ENCODE results near the gene TK2. TPM values are rescaled to one million over a fixed set of nuclear protein-coding genes. Genes with fewer than 3 reads are reported as not detected.
"Not testable (repeated sequence)": the region's sequence is repeated elsewhere in the genome, so short reads cannot be mapped to it uniquely, and the experiment has no call there.

Gene TK2
- total RNA-seq, 2 experiments from 2014 or later: 13.4 to 13.9 TPM

GRCh38 chr16:66521951-66522771, 27.8 kb downstream of the TK2 start:
- H3K4me1 Mint-ChIP-seq: peaks cover 95% of the 10 kb centered on the region

DNA sequence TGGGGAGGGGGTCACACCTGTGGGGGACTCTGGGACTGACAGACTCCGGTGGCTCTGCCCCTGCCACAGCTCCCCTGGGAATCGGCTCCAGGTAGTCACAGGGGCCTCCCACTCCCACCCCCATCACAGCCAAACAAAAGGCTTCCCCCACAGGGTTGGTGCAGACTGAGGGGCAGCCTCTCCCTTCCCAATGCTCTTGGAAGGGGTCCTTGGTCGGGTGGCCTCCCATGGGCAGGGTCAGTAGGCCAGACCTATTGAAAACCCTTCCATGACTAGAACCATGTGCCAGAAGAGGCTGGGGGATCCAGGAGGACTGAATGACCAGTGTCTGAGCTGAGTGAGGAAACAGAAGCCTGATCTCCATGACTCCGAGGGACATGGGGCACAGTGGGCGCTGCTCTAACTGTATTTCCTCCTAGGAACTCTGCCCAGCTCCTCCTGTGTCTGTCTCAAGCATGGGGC, 28.6 kb downstream of the TK2 start:
- peaks cover 27% of the 10 kb centered on the region for H3K36me3 Mint-ChIP-seq (ENCODE audit: low read depth)
- H3K4me3 Mint-ChIP-seq: peak overlapping the region; percentile 64
- H3K4me1 Mint-ChIP-seq: peaks cover 96% of the 10 kb centered on the region
- H3K27ac Mint-ChIP-seq: peak overlapping the region; percentile 95
- no peak for DNase-seq
- CTCF ChIA-PET: interaction anchor here (0.9 to 4.0 kb wide), 7 partner anchors 16 to 87 kb away, joined by 3 to 36 read pairs (median 4); partner anchors contain the start of gene CKLF
- H3K27me3 Mint-ChIP-seq: no peaks in the 10 kb centered on the region
- H3K9me3 Mint-ChIP-seq: no peaks in the 10 kb centered on the region
- POLR2A ChIA-PET: interaction anchor here (1.0 to 11.0 kb wide), 11 partner anchors 11 to 497 kb away, joined by 3 to 286 read pairs (median 7); partner anchors contain the start of genes CKLF, CMTM3 and TK2

More at GRCh38 chr16:66521951-66522771, 27.8 kb downstream of the TK2 start:
- peak overlapping the region; percentile 95 for H3K27ac Mint-ChIP-seq
- ChIA-PET POLR2A (interaction anchor here (0.7 to 11.0 kb wide), 21 partner anchors 9 to 496 kb away, joined by 3 to 286 read pairs (median 4); partner anchors contain the start of genes CKLF, CMTM3, NAE1 and TK2), CTCF (interaction anchor here (0.9 to 4.0 kb wide), 14 partner anchors 10 to 115 kb away, joined by 3 to 36 read pairs (median 4); partner anchors contain the start of gene CKLF)
- DNase-seq: peak; percentile 97
- H3K4me3 Mint-ChIP-seq: peak overlapping the region; percentile 64
- H3K27me3 Mint-ChIP-seq: no peaks in the 10 kb centered on the region
- H3K36me3 Mint-ChIP-seq (ENCODE audit: low read depth): peaks cover 24% of the 10 kb centered on the region
- no peaks in the 10 kb centered on the region for H3K9me3 Mint-ChIP-seq

DNA sequence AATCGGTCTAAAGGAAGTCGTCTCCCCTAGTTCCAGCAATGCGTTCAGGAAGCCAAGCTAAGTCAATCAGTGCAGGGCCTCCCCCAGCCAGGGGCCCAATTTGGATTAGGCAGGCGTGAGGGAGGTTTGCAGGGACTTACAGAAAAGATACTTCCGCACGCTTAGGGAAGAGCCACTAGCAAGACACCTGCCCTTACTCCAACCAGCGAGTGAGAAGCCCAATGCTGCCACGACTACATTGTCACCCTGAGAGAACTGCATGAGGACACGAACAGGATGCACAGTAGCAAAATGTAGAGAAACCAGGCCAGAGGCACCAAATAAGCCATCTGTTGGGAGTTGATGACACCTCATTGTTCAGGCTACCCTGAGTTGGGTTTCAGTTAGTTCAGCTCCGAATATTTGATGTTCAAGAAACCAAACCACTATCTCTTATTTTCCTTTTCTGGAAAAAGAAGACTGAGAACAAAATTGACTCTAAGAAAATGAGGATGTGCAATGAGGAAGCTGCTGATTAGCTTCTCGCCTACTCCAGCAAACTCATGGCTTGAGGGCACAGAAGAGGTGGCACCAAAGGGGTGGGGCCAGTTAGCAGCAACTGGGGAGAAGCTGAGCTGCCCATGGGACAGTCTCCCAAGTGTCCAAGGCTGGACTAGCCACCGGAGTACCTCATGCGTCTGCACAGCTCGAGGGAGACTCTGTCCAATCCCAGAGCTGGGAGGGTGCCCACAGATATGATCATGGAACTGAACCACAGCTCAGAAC, 29.3 kb downstream of the TK2 start:
- H3K36me3 Mint-ChIP-seq (ENCODE audit: low read depth): peaks cover 22% of the 10 kb centered on the region
- H3K4me1 Mint-ChIP-seq: peaks cover 96% of the 10 kb centered on the region
- H3K4me3 Mint-ChIP-seq: no peak overlapping the region
- no peak for DNase-seq
- CTCF ChIA-PET: interaction anchor here (0.8 to 4.0 kb wide), 5 partner anchors 32 to 88 kb away, joined by 3 to 36 read pairs (median 4); partner anchors contain the start of gene CKLF
- POLR2A ChIA-PET: interaction anchor here (1.0 to 11.0 kb wide), 9 partner anchors 10 to 497 kb away, joined by 3 to 286 read pairs (median 7); partner anchors contain the start of genes CKLF, CMTM3 and TK2
- peak overlapping the region; percentile 95 for H3K27ac Mint-ChIP-seq
- H3K27me3 Mint-ChIP-seq: no peaks in the 10 kb centered on the region
- no peaks in the 10 kb centered on the region for H3K9me3 Mint-ChIP-seq

- H3K27ac Mint-ChIP-seq: peak overlapping the region; percentile 95
- H3K27me3 Mint-ChIP-seq: no peaks in the 10 kb centered on the region
- CTCF ChIA-PET: interaction anchor here (4.0 kb wide), 1 partner anchor 33 kb away, joined by 36 read pairs; the partner anchor contains the start of gene CKLF
- POLR2A ChIA-PET: interaction anchor here (1.0 to 11.0 kb wide), 6 partner anchors 9 to 310 kb away, joined by 3 to 286 read pairs (median 26); partner anchors contain the start of genes CKLF, CMTM3 and TK2
- H3K9me3 Mint-ChIP-seq: no peaks in the 10 kb centered on the region
- DNase-seq: no peak
- H3K4me3 Mint-ChIP-seq: no peak overlapping the region
- H3K36me3 Mint-ChIP-seq (ENCODE audit: low read depth): peaks cover 20% of the 10 kb centered on the region
- peaks cover 96% of the 10 kb centered on the region for H3K4me1 Mint-ChIP-seq
These were observed 30.2 kb downstream of the TK2 start for GRCh38 chr16:66519482-66520373.

- H3K9me3 Mint-ChIP-seq: no peaks in the 10 kb centered on the region
- H3K27me3 Mint-ChIP-seq: no peaks in the 10 kb centered on the region
- POLR2A ChIA-PET: interaction anchor here (0.6 to 3.0 kb wide), 8 partner anchors 8 to 164 kb away, joined by 3 to 40 read pairs (median 3); partner anchors contain the start of genes CKLF and CMTM3
- H3K4me3 Mint-ChIP-seq: peak overlapping the region; percentile 81
- no peak for DNase-seq
- CTCF ChIA-PET: interaction anchor here (0.9 to 1.9 kb wide), 4 partner anchors 34 to 91 kb away, joined by 3 to 6 read pairs (median 4); partner anchors contain the start of gene CKLF
- H3K36me3 Mint-ChIP-seq (ENCODE audit: low read depth): peaks cover 19% of the 10 kb centered on the region
- peak overlapping the region; percentile 97 for H3K27ac Mint-ChIP-seq
- peaks cover 79% of the 10 kb centered on the region for H3K4me1 Mint-ChIP-seq
These were observed 32.2 kb downstream of the TK2 start for GRCh38 chr16:66517586-66518263.

DNA sequence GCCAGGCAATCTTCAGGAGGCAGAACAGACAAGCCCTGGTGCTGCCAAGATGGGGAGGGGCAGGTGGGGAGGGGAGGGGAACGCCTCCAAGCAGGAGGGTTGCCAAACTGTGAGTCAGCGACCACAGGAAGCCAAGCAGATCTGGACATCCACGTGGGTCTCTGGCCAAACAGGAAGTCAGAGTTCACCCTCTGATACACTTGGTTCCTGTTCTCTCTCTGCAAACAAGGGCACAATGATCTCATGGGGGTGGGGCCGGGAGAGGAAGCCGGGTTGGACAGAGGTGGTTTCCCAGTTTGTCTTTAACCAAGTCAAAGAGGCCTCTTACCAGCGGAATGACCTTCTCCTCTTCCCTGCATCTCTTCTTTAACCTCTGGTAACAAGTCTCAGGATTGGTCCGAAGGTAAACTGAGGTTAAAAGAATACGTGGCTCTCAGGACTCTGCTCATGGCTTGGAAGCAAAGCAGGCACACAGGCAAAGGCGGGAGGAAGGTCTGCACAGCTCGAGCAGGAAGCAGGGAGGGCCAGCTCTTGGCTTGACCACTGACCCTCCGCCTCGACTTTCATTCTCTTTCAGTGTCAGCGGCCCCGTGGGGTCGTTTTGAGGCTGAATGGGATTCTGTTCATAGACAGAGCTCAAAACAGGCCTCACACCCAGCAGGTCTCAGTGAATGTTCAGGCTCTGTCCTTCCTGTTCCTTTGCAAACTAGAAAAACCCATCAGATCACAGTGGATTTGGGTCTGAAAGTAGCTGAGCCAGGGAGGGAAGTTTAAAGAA, 32.9 kb downstream of the TK2 start:
- Mint-ChIP-seq H3K9me3 (no peaks in the 10 kb centered on the region), H3K27ac (peak overlapping the region; percentile 97), H3K4me3 (peak overlapping the region; percentile 81), H3K36me3 (ENCODE audit: low read depth) (peaks cover 14% of the 10 kb centered on the region), H3K27me3 (no peaks in the 10 kb centered on the region), H3K4me1 (peaks cover 73% of the 10 kb centered on the region)
- peak; percentile 92 for DNase-seq
- POLR2A ChIA-PET: interaction anchor here (0.6 to 3.0 kb wide), 8 partner anchors 9 to 163 kb away, joined by 3 to 40 read pairs (median 3); partner anchors contain the start of genes CKLF and CMTM3
- CTCF ChIA-PET: interaction anchor here (0.9 to 1.9 kb wide), 4 partner anchors 35 to 91 kb away, joined by 3 to 6 read pairs (median 4); partner anchors contain the start of gene CKLF

GRCh38 chr16:66516509-66516807, 33.5 kb downstream of the TK2 start:
- Mint-ChIP-seq H3K36me3 (ENCODE audit: low read depth) (peaks cover 16% of the 10 kb centered on the region), H3K4me1 (peaks cover 70% of the 10 kb centered on the region), H3K27me3 (no peaks in the 10 kb centered on the region), H3K27ac (peak overlapping the region; percentile 97), H3K9me3 (no peaks in the 10 kb centered on the region), H3K4me3 (peak overlapping the region; percentile 81)
- POLR2A ChIA-PET: interaction anchor here (1.0 to 1.4 kb wide), 2 partner anchors 35 to 88 kb away, joined by 3 to 19 read pairs; partner anchors contain the start of genes CKLF and CMTM3
- DNase-seq: no peak
- CTCF ChIA-PET: interaction anchor here (1.1 to 2.0 kb wide), 7 partner anchors 15 to 110 kb away, joined by 3 to 19 read pairs (median 4); no protein-coding TSS in a partner anchor

- ChIA-PET CTCF (interaction anchor here (0.8 to 2.0 kb wide), 18 partner anchors 9 to 174 kb away, joined by 3 to 19 read pairs (median 4); partner anchors contain the start of gene CKLF), POLR2A (interaction anchor here (1.0 to 1.4 kb wide), 4 partner anchors 9 to 88 kb away, joined by 3 to 19 read pairs (median 4); partner anchors contain the start of genes CKLF and CMTM3)
- peaks cover 64% of the 10 kb centered on the region for H3K4me1 Mint-ChIP-seq
- H3K4me3 Mint-ChIP-seq: peak overlapping the region; percentile 81
- peak overlapping the region; percentile 97 for H3K27ac Mint-ChIP-seq
- peak; percentile 64 for DNase-seq
- H3K27me3 Mint-ChIP-seq: no peaks in the 10 kb centered on the region
- no peaks in the 10 kb centered on the region for H3K9me3 Mint-ChIP-seq
- H3K36me3 Mint-ChIP-seq (ENCODE audit: low read depth): peaks cover 16% of the 10 kb centered on the region
These were observed 34.1 kb downstream of the TK2 start for GRCh38 chr16:66515596-66516508.

- DNase-seq: peak; percentile 14
- H3K36me3 Mint-ChIP-seq (ENCODE audit: low read depth): peaks cover 16% of the 10 kb centered on the region
- CTCF ChIA-PET: interaction anchor here (0.8 to 2.0 kb wide), 18 partner anchors 10 to 173 kb away, joined by 3 to 19 read pairs (median 4); partner anchors contain the start of gene CKLF
- H3K27me3 Mint-ChIP-seq, H3K4me3 Mint-ChIP-seq, H3K9me3 Mint-ChIP-seq: not testable (repeated sequence)
- H3K27ac Mint-ChIP-seq: peak overlapping the region; percentile 97
- POLR2A ChIA-PET: interaction anchor here (1.1 to 1.4 kb wide), 3 partner anchors 10 to 37 kb away, joined by 4 to 19 read pairs (median 5); partner anchors contain the start of gene CKLF
- H3K4me1 Mint-ChIP-seq: peaks cover 56% of the 10 kb centered on the region
These were observed 34.8 kb downstream of the TK2 start for GRCh38 chr16:66514980-66515595.

All from activated CD4-positive, alpha-beta memory T cell treated with anti-CD3 and anti-CD28 coated beads, Interleukin-2, amount 10 ng/mL, durations not matched to agents 7 days and 5 days (primary cell).